Peyer's patch (tissue), 4 donors: ENCODE results near the gene RABGAP1. TPM values are rescaled to one million over a fixed set of nuclear protein-coding genes. Genes with fewer than 3 reads are reported as not detected.

Source experiments
- DNase-seq, 3 donors: peaks; one replicate each; pipeline ENCODE4 v3.0.0-alpha.2; 2017 to 2019
- H3K27ac ChIP-seq, 4 donors: fragments of 200-600 bp; sonication (generic); one replicate each; pipeline ENCODE4 v1.5.1; 2016 to 2019
- H3K27me3 ChIP-seq, 2 donors: fragments of 200-600 bp; sonication (generic); one replicate each; pipeline ENCODE4 v1.5.1; 2019
- H3K36me3 ChIP-seq, 3 donors: fragments of 200-600 bp; sonication (generic); one replicate each; pipeline ENCODE4 v1.5.1; 2016 to 2019
- H3K4me1 ChIP-seq, 4 donors: fragments of 200-600 bp; sonication (generic); one replicate each; pipeline ENCODE4 v1.5.1; 2016 to 2019
- H3K4me3 ChIP-seq, 4 donors: fragments of 200-600 bp; sonication (generic); 1 replicate in 3 of 4; 2 replicates in 1 of 4; pipeline ENCODE4 v1.5.1; 2016 to 2019; ENCODE audit warnings: mild to moderate bottlenecking in 1 of 4
- H3K9me3 ChIP-seq, 4 donors: fragments of 200-600 bp; sonication (generic); one replicate each; pipeline ENCODE4 v1.5.1; 2016 to 2019; ENCODE audit warnings: mild to moderate bottlenecking in 1 of 4
- CTCF ChIP-seq, 6 experiments: fragments of 450-650 bp in 4 of 6; fragments of 200-600 bp in 2 of 6; sonication (generic) in 1 of 6; IDR thresholded peaks; one replicate each; pipeline ENCODE4 v1.5.1; 2017 to 2019; ENCODE audit warnings: antibody characterized with exemption in 6 of 6, mild to moderate bottlenecking in 3 of 6, moderate library complexity in 1 of 6
- POLR2A ChIP-seq, 2 donors: fragments of 450-650 bp; IDR thresholded peaks; one replicate each; pipeline ENCODE4 v1.5.1; 2017; ENCODE audit warnings: antibody characterized with exemption in 2 of 2, mild to moderate bottlenecking in 2 of 2, moderate library complexity in 2 of 2
- total RNA-seq, 4 donors: library from RNA; depleted of rRNA; stranded (reverse); fragments of >200 nt; gene quantifications; one replicate each; pipeline ENCODE4 v1.1.0, GENCODE V29; 2016

Gene RABGAP1
- total RNA-seq, 4 donors from 2014 or later, result 45.0 to 92.4 (median 49.7) TPM

GRCh38 chr9:122961139-122961538 is 20.3 kb downstream of the RABGAP1 start:
- no peak for TF ChIP-seq POLR2A (IDR thresholded peaks at IDR 0.05)
- no peak for TF ChIP-seq CTCF (IDR thresholded peaks at IDR 0.05)
- Histone ChIP-seq H3K4me1 (no peaks in the 10 kb centered on the region), H3K4me3 (no peak overlapping the region), H3K27me3 (no peaks in the 10 kb centered on the region), H3K27ac (no peak overlapping the region), H3K9me3 (no peaks in the 10 kb centered on the region), H3K36me3 (peaks cover 0 to 12% (median 0%) of the 10 kb centered on the region in 3 donors)
- DNase-seq, result no peak

- Histone ChIP-seq H3K27me3 (no peaks in the 10 kb centered on the region), H3K4me3 (no peak overlapping the region), H3K9me3 (no peaks in the 10 kb centered on the region), H3K4me1 (no peaks in the 10 kb centered on the region), H3K36me3 (peaks cover 0 to 17% (median 0%) of the 10 kb centered on the region in 3 donors), H3K27ac (peak overlapping the region in 1 of 4 donors; percentile 4)
- TF ChIP-seq CTCF (IDR thresholded peaks at IDR 0.05), result no peak
- TF ChIP-seq POLR2A (IDR thresholded peaks at IDR 0.05), result no peak
- DNase-seq, result no peak
These were observed 34.4 kb downstream of the RABGAP1 start for GRCh38 chr9:122975196-122975595.

- Histone ChIP-seq H3K27ac (no peak overlapping the region), H3K27me3 (no peaks in the 10 kb centered on the region), H3K9me3 (no peaks in the 10 kb centered on the region), H3K4me1 (no peaks in the 10 kb centered on the region), H3K4me3 (no peak overlapping the region), H3K36me3 (no peaks in the 10 kb centered on the region)
- TF ChIP-seq POLR2A (IDR thresholded peaks at IDR 0.05), result no peak
- TF ChIP-seq CTCF (IDR thresholded peaks at IDR 0.05), result no peak
- DNase-seq, result no peak
These were observed 37.8 kb downstream of the RABGAP1 start for GRCh38 chr9:122978601-122979000.

- H3K36me3 ChIP-seq, result peaks cover 0 to 41% (median 0%) of the 10 kb centered on the region in 3 donors
- no peak for TF ChIP-seq CTCF (IDR thresholded peaks at IDR 0.05)
- TF ChIP-seq POLR2A (IDR thresholded peaks at IDR 0.05), result no peak
- H3K9me3 ChIP-seq, result no peaks in the 10 kb centered on the region
- H3K4me3 ChIP-seq, result no peak overlapping the region
- H3K27ac ChIP-seq, result no peak overlapping the region
- no peak for DNase-seq
- no peaks in the 10 kb centered on the region for H3K4me1 ChIP-seq
- no peaks in the 10 kb centered on the region for H3K27me3 ChIP-seq
These were observed 45.2 kb downstream of the RABGAP1 start for GRCh38 chr9:122986010-122986409.

- H3K36me3 ChIP-seq, result peaks cover 0 to 44% (median 0%) of the 10 kb centered on the region in 3 donors
- DNase-seq, result no peak
These were observed 47.3 kb downstream of the RABGAP1 start for GRCh38 chr9:122988141-122988540.

More at GRCh38 chr9:122988141-122988540, 47.3 kb downstream of the RABGAP1 start:
- Histone ChIP-seq H3K9me3 (no peaks in the 10 kb centered on the region), H3K27ac (no peak overlapping the region), H3K27me3 (no peaks in the 10 kb centered on the region), H3K4me1 (no peaks in the 10 kb centered on the region), H3K4me3 (no peak overlapping the region)
- no peak for TF ChIP-seq CTCF (IDR thresholded peaks at IDR 0.05)
- TF ChIP-seq POLR2A (IDR thresholded peaks at IDR 0.05), result no peak
